ENCODE measurements around the gene SOWAHD.

The SOWAHD gene

GRCh38 chrX:119726900-119727555, 31.4 kb upstream of the SOWAHD start:
- no peaks in the 10 kb centered on the region for H3K36me3 Mint-ChIP-seq (ENCODE audit: low read depth)
- no peaks in the 10 kb centered on the region for H3K4me1 Mint-ChIP-seq
- H3K27me3 Mint-ChIP-seq (ENCODE audit: low read depth) = no peaks in the 10 kb centered on the region
- TF ChIP-seq CTCF (IDR thresholded peaks at IDR 0.05; ENCODE audit: unreplicated experiment in 3 of 3) = no peak
- peaks cover 21% of the 10 kb centered on the region for H3K9me3 Mint-ChIP-seq
- H3K4me3 Mint-ChIP-seq = no peak overlapping the region
- H3K27ac Mint-ChIP-seq = no peak overlapping the region

GRCh38 chrX:119728487-119728886, 29.9 kb upstream of the SOWAHD start:
- H3K27ac Mint-ChIP-seq = no peak overlapping the region
- H3K27me3 Mint-ChIP-seq (ENCODE audit: low read depth) = no peaks in the 10 kb centered on the region
- H3K4me1 Mint-ChIP-seq = no peaks in the 10 kb centered on the region
- no peak for TF ChIP-seq CTCF (IDR thresholded peaks at IDR 0.05; ENCODE audit: unreplicated experiment in 3 of 3)
- no peak overlapping the region for H3K4me3 Mint-ChIP-seq
- peaks cover 15% of the 10 kb centered on the region for H3K9me3 Mint-ChIP-seq
- H3K36me3 Mint-ChIP-seq (ENCODE audit: low read depth) = no peaks in the 10 kb centered on the region

DNA sequence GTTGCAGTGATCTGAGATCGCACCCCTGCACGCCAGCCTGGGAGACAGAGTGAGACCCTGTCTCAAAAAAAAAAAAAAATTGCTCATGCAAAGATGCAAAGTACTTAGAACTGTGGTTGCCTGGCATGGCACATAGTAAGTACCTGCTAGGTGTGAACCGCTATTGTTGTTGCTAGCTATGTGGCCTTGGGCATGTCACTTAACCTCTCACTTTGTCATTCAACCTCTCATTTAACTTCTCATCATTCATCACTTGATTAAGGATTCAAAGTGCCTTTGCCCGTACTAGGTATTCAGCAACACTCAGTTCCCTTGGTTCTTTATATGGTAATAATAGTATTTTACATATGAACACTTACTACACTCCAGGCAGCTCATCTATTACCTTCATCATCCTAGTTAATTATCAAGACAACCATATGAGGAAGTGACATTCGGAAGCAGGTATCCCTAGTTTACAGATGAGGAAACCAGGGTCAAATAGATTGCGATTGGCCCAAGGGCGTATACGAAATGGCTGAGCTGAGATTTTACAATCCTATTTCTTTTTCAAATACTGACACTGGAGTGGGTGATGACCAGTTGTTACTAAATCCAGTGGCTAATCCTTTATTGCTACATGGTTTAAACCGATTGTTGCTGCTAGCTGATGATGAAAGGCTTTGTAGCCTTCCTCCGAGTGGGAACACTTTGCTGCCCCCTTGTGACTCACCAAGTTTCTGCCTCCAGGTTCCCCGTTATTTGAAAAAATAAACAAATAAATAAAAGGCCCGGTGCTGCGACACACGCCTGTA, 28.8 kb upstream of the SOWAHD start:
- Mint-ChIP-seq H3K27ac (no peak overlapping the region), H3K4me1 (no peaks in the 10 kb centered on the region), H3K9me3 (peaks cover 15% of the 10 kb centered on the region), H3K27me3 (ENCODE audit: low read depth) (no peaks in the 10 kb centered on the region), H3K36me3 (ENCODE audit: low read depth) (no peaks in the 10 kb centered on the region), H3K4me3 (no peak overlapping the region)
- TF ChIP-seq CTCF (IDR thresholded peaks at IDR 0.05; ENCODE audit: unreplicated experiment in 3 of 3) = peak; percentile 41 to 53 (median 49)

- H3K4me1 Mint-ChIP-seq = peaks cover 19% of the 10 kb centered on the region
- H3K36me3 Mint-ChIP-seq (ENCODE audit: low read depth) = no peaks in the 10 kb centered on the region
- H3K27ac Mint-ChIP-seq = peak overlapping the region in 2 of 3 experiments; percentile 14 to 53
- no peak for TF ChIP-seq CTCF (IDR thresholded peaks at IDR 0.05; ENCODE audit: unreplicated experiment in 3 of 3)
- H3K9me3 Mint-ChIP-seq = peaks cover 9% of the 10 kb centered on the region
- no peak overlapping the region for H3K4me3 Mint-ChIP-seq
- H3K27me3 Mint-ChIP-seq (ENCODE audit: low read depth) = peaks cover 10% of the 10 kb centered on the region
These were observed 23.5 kb upstream of the SOWAHD start for GRCh38 chrX:119734897-119735339.

DNA sequence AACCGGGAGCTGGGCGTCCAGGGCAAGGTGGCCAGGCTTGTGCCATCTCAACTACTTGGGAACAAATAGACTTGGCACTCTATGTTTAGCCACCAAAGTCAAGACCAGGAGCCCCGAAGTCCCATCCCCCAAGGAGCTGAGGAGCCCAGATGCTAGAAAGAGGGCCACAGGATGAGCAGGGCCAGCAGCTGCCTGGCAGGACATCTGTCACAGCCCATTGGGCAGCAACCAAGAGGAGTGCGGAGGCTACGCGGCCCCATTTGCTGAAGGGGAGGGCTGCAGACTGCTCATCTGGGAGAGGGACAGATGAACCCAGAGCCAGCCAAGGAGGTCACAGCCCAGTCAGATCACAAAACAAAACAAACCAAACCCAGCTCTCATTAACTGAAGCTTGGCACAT, 22.9 kb upstream of the SOWAHD start:
- peaks cover 10% of the 10 kb centered on the region for H3K27me3 Mint-ChIP-seq (ENCODE audit: low read depth)
- no peaks in the 10 kb centered on the region for H3K36me3 Mint-ChIP-seq (ENCODE audit: low read depth)
- H3K27ac Mint-ChIP-seq = peak overlapping the region in 1 of 3 experiments; percentile 53
- H3K4me1 Mint-ChIP-seq = peaks cover 19% of the 10 kb centered on the region
- H3K9me3 Mint-ChIP-seq = peaks cover 9% of the 10 kb centered on the region
- H3K4me3 Mint-ChIP-seq = no peak overlapping the region
- no peak for TF ChIP-seq CTCF (IDR thresholded peaks at IDR 0.05; ENCODE audit: unreplicated experiment in 3 of 3)
